ENCODE measurements around the gene ESRP2.
A peak's percentile ranks its signal among the peaks of the same experiment; 100 is the strongest.

ESRP2 gene

GRCh38 chr16:68281368-68282063 is 45.6 kb upstream of the ESRP2 start:
- DNase-seq (ENCODE audit: low read depth), result no peak
- TF ChIP-seq CTCF (IDR thresholded peaks at IDR 0.05; ENCODE audit: insufficient read depth, low read depth, low read length, missing control alignments), result no peak

DNA sequence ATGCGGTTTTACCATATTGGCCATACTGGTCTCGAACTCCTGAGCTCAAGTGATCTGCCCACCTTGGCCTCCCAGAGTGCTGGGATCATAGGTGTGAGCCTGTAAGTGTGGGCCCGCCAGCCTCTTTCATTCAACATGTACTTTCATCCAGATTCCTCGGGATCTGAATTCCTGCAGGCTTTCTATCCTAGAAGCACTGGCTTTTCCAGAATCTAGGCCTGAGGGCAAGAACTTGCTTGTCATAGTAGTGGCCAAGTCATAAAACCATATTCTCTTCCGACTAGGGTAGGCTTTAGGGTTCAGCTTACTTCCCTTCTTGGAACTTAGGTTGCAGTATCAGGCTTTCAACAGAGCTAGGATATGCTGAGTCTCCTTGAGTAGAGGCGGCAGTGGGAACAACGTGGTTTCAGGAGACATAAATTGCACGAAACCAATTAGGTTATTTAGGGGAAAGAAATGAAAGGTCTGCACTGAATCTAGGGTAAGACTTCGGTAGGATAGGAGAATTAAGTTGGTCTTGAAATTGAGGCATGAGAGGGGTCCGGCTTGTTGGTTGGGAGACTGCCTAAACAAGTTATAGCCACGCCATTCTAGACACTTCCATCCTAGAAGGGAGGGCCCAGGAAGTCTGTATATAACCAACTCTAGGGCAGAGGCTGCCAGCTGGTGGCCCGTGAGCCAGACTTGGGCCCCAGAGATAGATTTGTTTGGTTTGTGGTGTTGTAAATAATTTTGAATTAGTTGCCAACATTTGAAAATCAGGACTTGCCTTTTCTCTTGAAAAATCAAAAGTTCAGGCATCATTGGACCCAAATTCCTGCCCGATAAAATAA is 44.0 kb upstream of the ESRP2 start:
- no peak for DNase-seq (ENCODE audit: low read depth)
- H3K4me3 ChIP-seq (ENCODE audit: low read depth, low read length), result no peak overlapping the region
- no peak for TF ChIP-seq CTCF (IDR thresholded peaks at IDR 0.05; ENCODE audit: insufficient read depth, low read depth, low read length, missing control alignments)

More at GRCh38 chr16:68281368-68282063, 45.6 kb upstream of the ESRP2 start:
- H3K4me3 ChIP-seq (ENCODE audit: low read depth, low read length), result no peak overlapping the region

DNA sequence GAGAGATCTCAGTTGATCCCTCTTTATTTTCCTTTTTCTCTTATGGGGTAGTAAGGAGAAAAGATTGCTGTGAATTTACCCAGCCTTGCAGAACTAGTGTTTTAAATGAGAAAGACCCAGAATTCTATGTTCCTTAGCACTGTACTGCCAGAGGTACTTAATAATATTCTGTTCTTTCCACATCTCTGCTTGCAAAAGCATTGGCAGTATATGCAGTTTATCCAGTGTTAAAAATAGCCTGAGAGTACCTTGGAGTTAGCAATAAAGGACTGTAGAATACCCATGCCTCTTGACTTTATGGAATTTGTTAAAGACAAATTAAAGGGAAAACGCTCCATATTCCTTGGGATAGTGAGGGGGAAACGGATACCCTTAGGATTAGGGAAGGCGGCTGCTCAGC is 40.3 kb upstream of the ESRP2 start:
- TF ChIP-seq CTCF (IDR thresholded peaks at IDR 0.05; ENCODE audit: insufficient read depth, low read depth, low read length, missing control alignments), result no peak
- H3K4me3 ChIP-seq (ENCODE audit: low read depth, low read length), result peak overlapping the region; percentile 7; the same call in 1 of the 2 replicates
- DNase-seq (ENCODE audit: low read depth), result no peak

GRCh38 chr16:68275611-68276191 is 39.8 kb upstream of the ESRP2 start:
- no peak for TF ChIP-seq CTCF (IDR thresholded peaks at IDR 0.05; ENCODE audit: insufficient read depth, low read depth, low read length, missing control alignments)
- peak; percentile 85 for DNase-seq (ENCODE audit: low read depth)
- H3K4me3 ChIP-seq (ENCODE audit: low read depth, low read length), result peak overlapping the region; percentile 31; the same call in 1 of the 2 replicates

DNA sequence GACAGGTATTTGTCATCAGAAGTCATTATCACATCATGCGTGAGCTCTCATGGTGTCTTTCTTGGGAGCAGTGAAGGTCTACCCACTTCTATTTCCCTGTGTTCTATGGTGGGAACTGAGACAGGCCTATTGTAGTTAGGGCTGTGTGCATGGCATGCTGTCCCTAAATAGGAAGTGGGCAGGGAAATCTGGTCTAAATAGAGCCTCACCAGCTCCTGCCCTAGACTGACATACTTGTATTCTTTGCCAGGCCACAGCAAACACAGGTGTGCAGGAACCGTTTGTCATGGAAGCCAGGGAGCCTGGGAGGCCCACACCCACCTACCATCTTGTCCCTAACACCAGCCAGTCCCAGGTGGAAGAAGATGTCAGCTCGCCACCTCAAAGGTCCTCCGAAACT is 38.5 kb upstream of the ESRP2 start:
- TF ChIP-seq CTCF (IDR thresholded peaks at IDR 0.05; ENCODE audit: insufficient read depth, low read depth, low read length, missing control alignments), result no peak
- no peak overlapping the region for H3K4me3 ChIP-seq (ENCODE audit: low read depth, low read length)
- no peak for DNase-seq (ENCODE audit: low read depth)

DNA sequence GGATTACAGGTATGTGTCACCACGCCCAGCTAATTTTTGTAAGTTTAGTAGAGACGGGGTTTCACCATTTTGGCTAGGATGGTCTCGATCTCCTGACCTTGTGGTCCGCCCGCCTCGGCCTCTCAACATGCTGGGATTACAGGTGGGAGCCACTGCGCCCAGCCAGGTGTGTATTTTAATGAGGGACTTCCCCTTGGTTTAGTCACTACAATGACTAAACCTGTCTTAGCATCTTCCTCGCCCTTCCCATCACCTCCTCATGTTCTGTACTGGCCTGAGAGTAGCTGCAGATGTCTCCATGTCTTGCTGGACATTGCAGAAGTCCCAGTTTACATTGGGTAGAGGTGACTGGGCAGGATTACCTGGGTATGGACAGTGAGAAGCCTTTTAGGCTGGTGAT is 38.0 kb upstream of the ESRP2 start:
- no peak for TF ChIP-seq CTCF (IDR thresholded peaks at IDR 0.05; ENCODE audit: insufficient read depth, low read depth, low read length, missing control alignments)
- DNase-seq (ENCODE audit: low read depth), result no peak
- H3K4me3 ChIP-seq (ENCODE audit: low read depth, low read length), result no peak overlapping the region

All from GM12865 (cell line).